ENCODE data around the gene ZNF292.

- no peak for TF ChIP-seq CTCF (conservative IDR thresholded peaks at IDR 0.05)
- TF ChIP-seq EZH2 (IDR thresholded peaks at IDR 0.05; ENCODE audit: low read depth), result no peak
These were observed 85.9 kb downstream of the ZNF292 start for GRCh38 chr6:87241304-87241703.

Measured in PC-9 (cell line).